ENCODE measurements around the gene MYOD1. TPM values are rescaled to one million over a fixed set of nuclear protein-coding genes. Genes with fewer than 3 reads are reported as not detected.

MYOD1 gene
- total and polyA plus RNA-seq, 9 of the 15 experiments (the other 6 are each of a cell fraction or from before 2014, with no cell fraction given), result not detected

GRCh38 chr11:17760102-17761029 lies 41.0 kb downstream of the MYOD1 start (continued):
- no peak for TF ChIP-seq ZBTB1 (CRISPR knock-in tag; IDR thresholded peaks at IDR 0.05; ENCODE audit: borderline replicate concordance, low read depth)
- peak; percentile 84 for TF ChIP-seq REST (IDR thresholded peaks at IDR 0.05; ENCODE audit: borderline replicate concordance)
- TF ChIP-seq REST (CRISPR knock-in tag; IDR thresholded peaks at IDR 0.05; ENCODE audit: low read depth), result no peak
- TF ChIP-seq GTF3C2 (IDR thresholded peaks at IDR 0.05; ENCODE audit: borderline replicate concordance, extremely low read depth, insufficient read length), result no peak
- TF ChIP-seq CTBP1 (IDR thresholded peaks at IDR 0.05; ENCODE audit: borderline replicate concordance), result 0 out of 2 replicates have a peak, but pooled peaks have one; percentile 32
- TF ChIP-seq ZNF197 (CRISPR knock-in tag; IDR thresholded peaks at IDR 0.05; ENCODE audit: low read depth), result no peak
- no peak for TF ChIP-seq ZNF280A (IDR thresholded peaks at IDR 0.05; ENCODE audit: low read depth, partially characterized antibody)
- TF ChIP-seq RAD21 (CRISPR knock-in tag; conservative IDR thresholded peaks at IDR 0.05 in 1 of 2, IDR thresholded peaks at IDR 0.05 in 1 of 2), result peak; percentile 87 to 91
- TF ChIP-seq GATAD2B (IDR thresholded peaks at IDR 0.05; ENCODE audit: borderline replicate concordance), result no peak
- no peak for TF ChIP-seq MCM7 (IDR thresholded peaks at IDR 0.05)
- no peak for TF ChIP-seq ZNF778 (CRISPR knock-in tag; IDR thresholded peaks at IDR 0.05)
- TF ChIP-seq ZNF444 (CRISPR knock-in tag; IDR thresholded peaks at IDR 0.05), result no peak
- no peak for TF ChIP-seq NCOA4 (IDR thresholded peaks at IDR 0.05; ENCODE audit: partially characterized antibody)
- TF ChIP-seq FOXP1 (CRISPR knock-in tag; IDR thresholded peaks at IDR 0.05), result 0 out of 2 replicates have a peak, but pooled peaks have one; percentile 33
